IPS-15b (cell line): ENCODE data around the gene KRT75.
"Not testable (repeated sequence)": the region's sequence is repeated elsewhere in the genome, so short reads cannot be mapped to it uniquely, and the experiment has no call there.

Experiments used
- H3K27me3 ChIP-seq: one replicate; pipeline ENCODE4 v1.6.1; 2013; ENCODE audit warnings: low read length; ENCODE audit not compliant: control insufficient read depth, insufficient read depth
- H3K36me3 ChIP-seq: one replicate; pipeline ENCODE4 v1.6.1; 2013; ENCODE audit warnings: low read length; ENCODE audit not compliant: control insufficient read depth, insufficient read depth
- H3K4me1 ChIP-seq: one replicate; pipeline ENCODE4 v1.6.1; 2013; ENCODE audit warnings: mild to moderate bottlenecking, low read length; ENCODE audit not compliant: control insufficient read depth, insufficient read depth
- H3K4me3 ChIP-seq: one replicate; pipeline ENCODE4 v1.5.1; 2013; ENCODE audit warnings: low read depth, low read length
- H3K9ac ChIP-seq: one replicate; pipeline ENCODE4 v1.6.1; 2013; ENCODE audit warnings: low read depth, mild to moderate bottlenecking, low read length
- H3K9me3 ChIP-seq: one replicate; pipeline ENCODE4 v1.6.1; 2013; ENCODE audit warnings: mild to moderate bottlenecking, low read length; ENCODE audit not compliant: control insufficient read depth, insufficient read depth

KRT75 gene

GRCh38 chr12:52448228-52448627 lies 14.1 kb upstream of the KRT75 start:
- H3K4me3 ChIP-seq = no peak overlapping the region
- H3K4me1 ChIP-seq = no peaks in the 10 kb centered on the region
- H3K36me3 ChIP-seq = no peaks in the 10 kb centered on the region
- no peak overlapping the region for H3K9ac ChIP-seq
- no peaks in the 10 kb centered on the region for H3K9me3 ChIP-seq
- no peaks in the 10 kb centered on the region for H3K27me3 ChIP-seq

GRCh38 chr12:52447196-52447595 lies 13.0 kb upstream of the KRT75 start:
- not testable (repeated sequence) for H3K4me3 ChIP-seq, H3K36me3 ChIP-seq, H3K4me1 ChIP-seq, H3K27me3 ChIP-seq, H3K9me3 ChIP-seq, H3K9ac ChIP-seq

DNA sequence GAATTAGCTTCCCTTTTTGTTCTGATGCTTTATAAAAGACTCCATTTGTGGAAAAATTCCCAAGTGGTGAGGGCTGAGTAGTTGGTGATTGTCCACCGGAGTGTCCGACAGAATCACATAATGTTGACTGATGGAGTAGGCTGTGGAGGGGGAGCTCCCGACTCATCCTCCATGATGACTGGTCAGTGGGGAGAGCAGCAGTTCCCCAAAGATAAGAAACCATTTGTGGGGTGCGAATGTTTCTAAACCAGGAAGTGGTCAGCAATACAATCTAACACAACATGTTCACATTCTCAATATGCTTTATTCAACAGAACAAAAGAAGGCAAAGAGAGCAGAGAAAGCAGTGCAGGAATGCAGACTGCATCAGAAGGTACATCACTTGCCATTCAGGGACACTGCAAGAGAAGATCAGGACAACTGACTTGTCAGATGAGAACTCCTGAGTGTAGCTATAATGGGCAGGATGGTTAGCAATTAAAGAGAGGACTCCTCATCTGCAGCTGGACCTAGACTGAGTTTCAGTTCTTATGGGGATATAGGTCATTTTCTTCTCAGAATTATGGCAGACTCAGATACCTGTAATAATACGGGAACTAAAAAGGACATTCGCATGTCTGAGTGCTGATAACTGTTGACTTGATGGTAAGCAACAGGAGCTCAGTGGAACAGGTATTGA lies 12.3 kb upstream of the KRT75 start:
- no peaks in the 10 kb centered on the region for H3K9me3 ChIP-seq
- H3K36me3 ChIP-seq = no peaks in the 10 kb centered on the region
- peaks cover 7% of the 10 kb centered on the region for H3K4me1 ChIP-seq
- no peaks in the 10 kb centered on the region for H3K27me3 ChIP-seq
- H3K9ac ChIP-seq = no peak overlapping the region
- no peak overlapping the region for H3K4me3 ChIP-seq

- peaks cover 7% of the 10 kb centered on the region for H3K4me1 ChIP-seq
- H3K27me3 ChIP-seq = no peaks in the 10 kb centered on the region
- no peak overlapping the region for H3K9ac ChIP-seq
- H3K36me3 ChIP-seq = no peaks in the 10 kb centered on the region
- no peak overlapping the region for H3K4me3 ChIP-seq
- no peaks in the 10 kb centered on the region for H3K9me3 ChIP-seq
Observed at GRCh38 chr12:52445876-52446275, 11.7 kb upstream of the KRT75 start.

DNA sequence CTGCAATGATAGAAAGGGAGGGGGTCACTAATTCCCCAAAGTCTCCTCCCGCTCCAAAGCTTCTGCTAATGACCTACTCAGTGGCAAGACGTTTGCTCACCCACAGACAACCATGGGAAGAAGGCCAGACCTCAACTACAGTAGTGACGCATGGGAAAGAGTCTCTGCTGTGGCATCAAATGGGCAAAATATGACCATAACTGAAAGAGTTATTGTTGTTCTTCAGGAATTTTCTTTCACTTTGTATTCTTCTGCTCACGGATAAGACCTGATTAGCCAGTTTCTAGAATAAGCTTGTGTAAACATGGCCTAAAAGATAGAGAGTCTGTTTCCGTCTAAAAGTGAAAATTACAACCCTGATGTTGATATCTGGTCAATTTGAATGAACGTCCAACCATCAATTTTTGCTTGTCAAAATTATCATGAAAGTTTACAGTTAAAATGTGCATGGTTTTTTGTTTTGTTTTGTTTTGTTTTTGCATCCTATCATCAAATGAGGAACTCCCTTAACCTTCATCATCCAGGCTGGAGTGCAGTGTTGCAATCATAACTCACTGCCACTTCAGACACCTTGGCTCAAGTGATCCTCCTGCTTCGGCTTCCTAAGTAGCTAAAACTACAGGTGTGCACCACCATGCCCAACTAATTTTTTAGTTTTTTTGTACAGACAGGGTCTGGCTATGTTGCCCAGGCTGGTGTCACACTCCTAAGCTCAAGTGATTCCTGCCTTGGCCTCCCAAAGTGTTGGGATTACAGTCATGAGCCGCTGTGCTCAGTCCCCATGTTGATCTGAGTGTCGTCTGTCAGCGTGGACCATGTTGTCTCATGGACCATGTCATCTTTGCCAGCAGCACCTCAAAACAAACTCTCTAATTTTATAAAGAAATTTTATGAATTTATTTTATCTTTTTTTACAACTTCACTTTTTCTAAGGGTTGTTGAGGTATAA lies 10.8 kb upstream of the KRT75 start:
- Histone ChIP-seq H3K4me1 (peaks cover 7% of the 10 kb centered on the region), H3K27me3 (no peaks in the 10 kb centered on the region), H3K36me3 (no peaks in the 10 kb centered on the region), H3K9ac (no peak overlapping the region), H3K9me3 (no peaks in the 10 kb centered on the region), H3K4me3 (no peak overlapping the region)

DNA sequence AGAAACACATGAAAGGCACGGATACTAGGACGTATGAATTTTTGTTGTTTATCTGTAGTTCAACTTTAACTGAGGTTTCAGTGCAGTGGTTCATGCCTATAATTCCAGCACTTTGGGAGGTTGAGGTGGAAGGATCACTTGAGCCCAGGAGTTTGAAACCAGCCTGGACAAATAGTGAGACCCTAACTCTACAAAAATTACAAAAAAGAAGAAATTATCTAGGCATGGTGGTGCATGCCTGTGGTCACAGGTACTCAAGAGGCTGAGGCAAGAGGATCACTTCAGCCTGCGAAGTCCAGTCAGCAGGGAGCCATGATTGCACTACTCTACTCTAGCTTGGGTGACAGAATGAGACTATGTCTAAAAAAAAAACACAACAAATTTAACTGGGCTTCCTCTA lies 9.8 kb upstream of the KRT75 start:
- no peaks in the 10 kb centered on the region for H3K36me3 ChIP-seq
- peaks cover 7% of the 10 kb centered on the region for H3K4me1 ChIP-seq
- H3K4me3 ChIP-seq = no peak overlapping the region
- H3K9ac ChIP-seq = no peak overlapping the region
- no peaks in the 10 kb centered on the region for H3K27me3 ChIP-seq
- H3K9me3 ChIP-seq = no peaks in the 10 kb centered on the region

GRCh38 chr12:52442600-52443061 lies 8.5 kb upstream of the KRT75 start:
- no peak overlapping the region for H3K4me3 ChIP-seq
- H3K27me3 ChIP-seq = no peaks in the 10 kb centered on the region
- no peaks in the 10 kb centered on the region for H3K9me3 ChIP-seq
- H3K36me3 ChIP-seq = no peaks in the 10 kb centered on the region
- H3K4me1 ChIP-seq = peaks cover 7% of the 10 kb centered on the region
- no peak overlapping the region for H3K9ac ChIP-seq

- Histone ChIP-seq H3K9ac (no peak overlapping the region), H3K27me3 (no peaks in the 10 kb centered on the region), H3K9me3 (no peaks in the 10 kb centered on the region), H3K36me3 (no peaks in the 10 kb centered on the region), H3K4me1 (peaks cover 7% of the 10 kb centered on the region), H3K4me3 (no peak overlapping the region)
Observed at GRCh38 chr12:52441320-52441911, 7.2 kb upstream of the KRT75 start.

- Histone ChIP-seq H3K36me3 (no peaks in the 10 kb centered on the region), H3K27me3 (no peaks in the 10 kb centered on the region), H3K9me3 (no peaks in the 10 kb centered on the region), H3K4me3 (no peak overlapping the region), H3K9ac (no peak overlapping the region), H3K4me1 (peaks cover 7% of the 10 kb centered on the region)
Observed at GRCh38 chr12:52440821-52441319, 6.7 kb upstream of the KRT75 start.

- Histone ChIP-seq H3K9me3 (no peaks in the 10 kb centered on the region), H3K27me3 (no peaks in the 10 kb centered on the region)
Observed at GRCh38 chr12:52439845-52440244, 5.7 kb upstream of the KRT75 start.

GRCh38 chr12:52439420-52439819 lies 5.2 kb upstream of the KRT75 start:
- Histone ChIP-seq H3K9ac (no peak overlapping the region), H3K4me3 (no peak overlapping the region), H3K36me3 (no peaks in the 10 kb centered on the region), H3K27me3 (no peaks in the 10 kb centered on the region), H3K4me1 (peaks cover 7% of the 10 kb centered on the region), H3K9me3 (no peaks in the 10 kb centered on the region)

More at GRCh38 chr12:52439845-52440244, 5.7 kb upstream of the KRT75 start:
- Histone ChIP-seq H3K4me3 (no peak overlapping the region), H3K4me1 (peaks cover 7% of the 10 kb centered on the region), H3K9ac (no peak overlapping the region), H3K36me3 (no peaks in the 10 kb centered on the region)
